HG03135 (cell line): ENCODE data around the gene NFKBIE.

ENCODE experiments used
- ATAC-seq: cut with Tn5 transposase; IDR thresholded peaks from one replicate; pipeline ENCODE4 v1.9.1; 2021; ENCODE audit warnings: mild to moderate bottlenecking, moderate library complexity; ENCODE audit not compliant: unreplicated experiment

Gene NFKBIE

DNA sequence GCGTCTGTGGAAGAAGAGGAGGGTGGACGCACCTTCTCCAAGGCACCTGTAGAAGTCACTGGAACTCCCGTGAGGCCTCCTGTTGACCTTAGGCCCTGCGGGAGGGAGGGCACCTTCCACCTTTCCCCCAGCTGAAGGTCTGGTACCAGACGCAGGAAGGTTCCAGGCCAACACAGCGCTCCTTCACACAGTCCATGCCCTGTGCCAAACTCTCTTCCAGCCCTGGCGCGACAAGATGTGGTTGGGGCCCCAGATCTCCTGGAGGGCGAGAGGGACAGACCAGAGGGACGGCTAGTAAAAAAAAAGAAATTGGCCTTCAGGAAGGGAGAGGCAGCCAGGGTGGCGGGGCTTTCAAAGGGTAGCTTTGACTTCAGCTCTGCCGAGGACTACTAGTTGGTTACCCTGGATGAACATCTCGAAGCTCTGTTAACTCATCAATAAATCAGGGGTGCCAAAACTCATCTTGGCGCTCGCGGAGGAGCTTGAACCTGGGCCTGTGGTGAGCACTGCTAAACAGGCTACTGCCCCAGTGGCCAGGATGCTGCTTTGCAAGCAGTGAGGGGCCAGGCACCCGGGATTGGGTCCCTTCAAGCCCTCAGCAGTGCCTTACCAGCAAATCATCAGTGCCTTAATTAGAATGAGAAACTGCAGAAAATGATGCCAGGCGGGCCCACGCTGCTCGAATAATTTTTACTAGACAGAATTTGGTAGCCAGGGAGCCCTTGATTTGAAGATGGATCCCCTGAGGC lies 32.9 kb upstream of the NFKBIE start:
- ATAC-seq: no peak

GRCh38 chr6:44297063-44298038 lies 32.0 kb upstream of the NFKBIE start:
- ATAC-seq: no peak

GRCh38 chr6:44294832-44295791 lies 29.8 kb upstream of the NFKBIE start:
- ATAC-seq: no peak

DNA sequence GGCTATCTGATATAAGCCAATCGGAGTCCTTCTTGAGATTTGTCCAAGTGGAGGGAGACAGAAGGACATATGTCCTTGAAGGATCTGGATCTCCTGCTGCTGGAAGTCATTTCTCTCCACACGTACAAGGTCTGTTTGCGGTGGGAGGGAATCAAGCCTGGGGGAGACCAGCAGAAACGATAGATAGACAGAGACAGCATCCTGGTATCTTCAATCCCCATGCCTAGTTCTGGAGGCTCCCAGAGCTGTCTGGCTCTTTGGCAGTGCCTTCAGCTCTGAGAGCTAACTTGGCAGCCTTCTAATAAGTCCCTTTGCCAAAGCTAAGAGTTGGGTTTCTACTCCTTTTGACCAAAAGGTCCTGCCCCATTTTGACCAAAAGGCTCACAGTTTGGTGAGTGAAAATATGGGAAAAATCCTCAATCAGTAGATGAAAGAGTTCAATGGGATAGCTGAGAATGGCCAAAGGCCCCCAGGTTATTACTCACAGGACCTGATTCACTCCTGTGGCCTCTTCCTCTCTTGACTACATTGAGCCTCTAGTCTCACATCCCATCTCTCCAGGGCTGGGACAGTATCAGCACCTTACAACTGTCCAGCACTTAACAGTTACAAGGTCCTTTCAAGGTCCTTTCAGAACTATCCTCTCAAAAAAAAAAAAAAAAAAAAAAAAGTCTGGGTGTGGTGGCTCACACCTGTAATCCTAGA lies 27.5 kb upstream of the NFKBIE start:
- no peak for ATAC-seq

GRCh38 chr6:44291841-44292240 lies 26.5 kb upstream of the NFKBIE start:
- no peak for ATAC-seq

GRCh38 chr6:44289726-44290260 lies 24.4 kb upstream of the NFKBIE start:
- ATAC-seq: no peak

GRCh38 chr6:44286747-44287146 lies 21.4 kb upstream of the NFKBIE start:
- no peak for ATAC-seq

- no peak for ATAC-seq
Observed at GRCh38 chr6:44286285-44286565, 20.9 kb upstream of the NFKBIE start.

GRCh38 chr6:44285552-44286284 lies 20.4 kb upstream of the NFKBIE start:
- no peak for ATAC-seq

- ATAC-seq: no peak
Observed at GRCh38 chr6:44284867-44285266, 19.5 kb upstream of the NFKBIE start.

DNA sequence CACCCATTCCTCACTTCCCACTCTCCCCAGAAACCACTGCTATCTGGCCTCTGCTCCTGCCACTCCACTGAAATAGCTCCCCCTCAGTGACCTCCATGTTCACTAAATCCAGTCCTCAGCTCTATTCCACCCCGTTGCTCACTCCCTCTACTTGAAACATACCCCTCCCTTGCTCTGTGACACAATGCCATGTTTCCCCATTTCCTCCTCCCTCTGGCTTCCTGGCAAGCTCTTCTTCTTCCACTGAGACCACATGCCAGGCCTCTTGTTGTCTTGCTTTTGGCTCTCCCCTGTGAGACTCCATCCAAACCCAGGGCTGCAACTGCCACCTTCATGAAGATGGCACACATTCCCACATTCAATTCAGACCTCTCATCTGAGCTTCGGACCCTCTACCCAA lies 18.8 kb upstream of the NFKBIE start:
- no peak for ATAC-seq

DNA sequence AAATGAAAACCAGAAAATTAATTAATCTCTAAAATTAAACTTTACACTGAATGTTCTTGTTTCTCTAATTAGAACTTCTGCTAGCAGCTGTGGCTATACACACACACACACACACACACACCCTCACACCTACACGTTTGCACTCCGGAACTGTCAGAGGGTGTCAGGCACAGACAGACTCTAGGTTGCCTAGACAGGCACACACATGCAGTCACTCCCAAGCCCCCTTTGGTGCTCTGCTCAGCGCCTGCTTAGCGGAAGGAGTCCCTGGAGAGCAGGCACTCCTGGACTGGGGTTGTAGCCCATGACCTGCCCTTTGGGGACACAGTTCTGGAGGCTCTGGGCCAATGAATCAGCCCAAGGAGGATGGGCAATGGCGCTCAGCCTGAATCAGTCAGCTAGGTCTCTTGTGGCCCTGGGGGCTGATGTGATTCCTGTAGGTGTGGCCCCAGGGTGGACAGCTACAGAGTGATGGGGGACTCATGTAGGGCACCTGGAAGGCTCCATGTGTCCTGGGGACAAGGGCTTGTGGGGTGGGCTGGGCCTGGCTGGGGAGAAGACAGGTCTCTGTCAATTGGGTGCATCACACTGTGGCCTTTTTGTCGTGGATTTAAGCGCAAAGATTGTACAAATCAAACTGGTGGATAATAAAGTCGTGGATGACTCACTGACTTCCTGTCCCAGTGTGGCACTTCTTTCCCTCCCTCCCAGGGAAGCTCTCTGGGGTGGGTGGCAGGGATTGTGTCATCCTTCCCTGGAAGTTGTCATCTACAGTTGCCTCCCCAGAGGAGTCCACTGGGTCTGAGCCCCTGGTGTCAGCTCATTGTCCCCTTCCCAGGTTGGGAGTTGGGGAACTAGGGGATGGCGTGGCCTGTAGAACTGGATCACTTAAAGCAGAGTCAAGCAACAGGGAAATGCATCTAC lies 13.7 kb upstream of the NFKBIE start:
- no peak for ATAC-seq

DNA sequence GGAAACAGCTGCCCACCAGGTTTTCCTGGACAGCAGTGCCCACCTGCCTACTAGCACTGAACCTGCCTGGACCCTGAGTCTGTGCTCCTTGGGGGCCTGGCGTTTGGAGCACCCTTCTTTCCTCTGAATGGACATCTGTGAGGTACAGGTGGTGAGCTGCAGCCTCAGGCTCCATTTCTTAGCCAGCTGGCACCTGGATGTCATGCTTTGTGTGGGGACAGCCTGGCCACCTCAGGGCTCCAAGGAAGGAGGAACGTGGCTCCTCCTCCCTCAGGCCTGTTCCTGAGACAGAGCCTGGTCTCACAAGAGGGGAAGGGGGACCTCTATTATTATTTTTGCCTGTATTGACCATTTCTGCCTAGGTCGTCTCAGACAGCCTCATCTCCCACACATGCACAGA lies 13.0 kb upstream of the NFKBIE start:
- no peak for ATAC-seq

DNA sequence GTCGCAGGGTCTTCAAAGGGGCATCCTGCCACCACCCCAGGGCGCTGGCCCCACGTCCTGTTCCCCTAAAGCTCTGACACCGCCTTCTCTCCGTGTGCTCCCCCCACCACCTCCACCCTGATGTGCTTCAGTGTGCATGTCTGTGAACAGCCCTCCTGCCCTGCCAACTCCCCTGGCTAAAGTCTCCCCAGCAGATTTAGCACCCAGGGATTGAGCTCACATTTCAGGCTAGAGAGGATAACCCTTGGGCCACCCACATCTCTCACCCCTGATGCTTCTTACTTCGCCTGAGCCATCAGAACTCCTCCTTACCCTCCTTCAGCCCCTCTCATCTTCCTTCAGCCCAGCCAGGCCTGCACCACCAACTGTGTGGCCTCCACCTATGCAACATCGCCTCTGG lies 12.4 kb upstream of the NFKBIE start:
- ATAC-seq: no peak

DNA sequence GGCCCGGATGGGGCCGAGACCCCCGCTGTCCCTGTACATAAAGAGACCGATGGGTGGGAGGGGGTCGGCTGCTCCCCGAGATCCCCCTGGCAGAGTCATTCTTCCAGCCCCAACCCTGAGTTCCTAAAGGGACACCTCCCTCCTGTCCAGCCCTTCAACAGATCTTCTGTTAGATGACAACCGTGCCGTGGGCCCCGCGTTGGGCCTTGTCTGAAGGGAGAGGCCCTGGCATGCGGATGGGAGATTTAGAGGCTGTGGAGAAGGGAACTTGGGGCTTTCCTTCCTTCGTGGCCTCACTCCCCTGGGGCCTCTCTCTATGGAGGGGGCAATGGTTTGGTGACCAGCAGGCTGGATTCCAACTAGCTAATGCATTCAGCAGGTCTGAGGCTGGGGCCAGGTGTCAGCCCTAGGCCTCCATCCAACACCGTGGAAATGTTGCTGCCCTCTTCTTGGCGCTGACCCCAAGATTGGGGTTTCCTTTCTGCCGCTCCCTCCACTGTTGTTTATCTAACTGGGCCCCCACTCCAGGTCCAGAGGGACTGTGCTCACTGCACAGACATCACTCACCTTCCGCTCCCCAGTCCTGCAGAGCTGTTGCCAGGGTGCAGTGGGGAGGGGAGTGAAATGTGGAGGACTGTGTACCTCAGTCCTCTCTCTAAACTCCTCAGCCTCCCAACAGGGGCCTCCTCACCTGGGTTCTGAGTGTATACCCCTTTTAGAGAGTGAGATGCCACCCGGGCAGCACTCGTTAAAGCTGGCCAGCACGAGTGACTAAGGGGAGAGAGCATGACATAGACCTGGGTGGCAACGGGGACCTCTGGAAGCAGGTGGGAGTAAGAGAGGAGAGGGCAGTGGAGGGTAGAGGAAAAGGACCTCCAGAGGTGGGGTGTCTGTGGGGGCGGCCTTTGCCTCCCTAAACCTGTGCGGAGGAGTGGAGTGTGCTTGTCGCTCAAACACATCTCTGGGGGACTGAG lies 11.6 kb upstream of the NFKBIE start:
- no peak for ATAC-seq

GRCh38 chr6:44275749-44276648 lies 10.6 kb upstream of the NFKBIE start:
- ATAC-seq: no peak
